SK-N-SH (cell line): ENCODE results near the gene NUP133. TPM values are rescaled to one million over a fixed set of nuclear protein-coding genes. Genes with fewer than 3 reads are reported as not detected.

Experiments
- CTCF ChIA-PET: fragments of 300-600, 350-600 bp; formaldehyde crosslinking; extraction: SDS; loops from one replicate; lab custom pipeline; 2021; lab: Yijun Ruan, JAX
- POLR2A ChIA-PET: fragments of 350-600 bp; sonication (Branson Sonifier 250); formaldehyde crosslinking; extraction: SDS; loops from one replicate; lab custom pipeline; 2020; ENCODE audit warnings: antibody characterized with exemption, inconsistent platforms; lab: Yijun Ruan, JAX
- DNase-seq: peaks from one replicate; pipeline ENCODE4 v3.0.0; 2012
- H2AFZ ChIP-seq: fragments of 200-600 bp; sonication (generic); 2 replicates; pipeline ENCODE4 v1.8.1; 2016; ENCODE audit warnings: antibody characterized with exemption, mild to moderate bottlenecking, low read depth
- H3F3A ChIP-seq: fragments of 200-600 bp; sonication (generic); replicated peaks from 2 replicates; pipeline ENCODE3; 2016; ENCODE audit warnings: antibody characterized with exemption, mild to moderate bottlenecking; ENCODE audit not compliant: insufficient read depth
- H3K27ac ChIP-seq, 2 experiments: fragments of 200-500 bp in 1 of 2; fragments of 200-600 bp in 1 of 2; sonication (Bioruptor generic) in 1 of 2; sonication (generic), shearing (Covaris generic) in 1 of 2; 2 replicates each; pipeline versions ENCODE4 v1.5.1 to v1.6.1; 2014 to 2016; ENCODE audit warnings: low read depth in 2 of 2, inconsistent platforms in 1 of 2, low read length in 1 of 2, mild to moderate bottlenecking in 1 of 2, mixed read lengths in 1 of 2
- H3K27me3 ChIP-seq: fragments of 200-600 bp; sonication (generic), shearing (Covaris generic); 2 replicates; pipeline ENCODE4 v1.6.1; 2016; ENCODE audit warnings: mixed run types; ENCODE audit not compliant: insufficient read depth
- H3K36me3 ChIP-seq, 2 experiments: fragments of 200-500 bp in 1 of 2; fragments of 200-600 bp in 1 of 2; sonication (Bioruptor generic) in 1 of 2; sonication (generic) in 1 of 2; replicated peaks in 1 of 2; 2 replicates each; pipeline versions ENCODE3 to v1.5.1; 2014 to 2016; ENCODE audit warnings: low read length in 1 of 2, mild to moderate bottlenecking in 1 of 2; ENCODE audit not compliant: insufficient read depth in 2 of 2, control insufficient read depth in 1 of 2
- H3K4me1 ChIP-seq, 2 experiments: fragments of 200-500 bp in 1 of 2; fragments of 200-600 bp in 1 of 2; sonication (Bioruptor generic) in 1 of 2; sonication (generic), shearing (Covaris generic) in 1 of 2; 2 replicates each; pipeline versions ENCODE4 v1.5.1 to v1.6.1; 2014 to 2016; ENCODE audit warnings: low read depth in 1 of 2, low read length in 1 of 2, mixed run types in 1 of 2; ENCODE audit not compliant: insufficient read depth in 2 of 2, control insufficient read depth in 1 of 2
- H3K4me2 ChIP-seq: fragments of 200-600 bp; sonication (generic), shearing (Covaris generic); 2 replicates; pipeline ENCODE4 v1.6.1; 2017; ENCODE audit warnings: mixed run types
- H3K4me3 ChIP-seq, 2 experiments: fragments of 200-500 bp in 1 of 2; fragments of 200-600 bp in 1 of 2; sonication (Bioruptor generic) in 1 of 2; sonication (generic), shearing (Covaris generic) in 1 of 2; 2 replicates each; pipeline versions ENCODE4 v1.5.1 to v1.8.1; 2014 to 2016; ENCODE audit warnings: low read depth in 2 of 2, inconsistent platforms in 1 of 2, low read length in 1 of 2, mild to moderate bottlenecking in 1 of 2, mixed read lengths in 1 of 2, moderate library complexity in 1 of 2
- H3K79me2 ChIP-seq: fragments of 200-600 bp; sonication (generic); 2 replicates; pipeline ENCODE4 v1.8.1; 2017; ENCODE audit warnings: mild to moderate bottlenecking; ENCODE audit not compliant: insufficient read depth
- H3K9ac ChIP-seq: fragments of 200-600 bp; sonication (generic); 2 replicates; pipeline ENCODE4 v1.6.1; 2017; ENCODE audit warnings: mixed run types
- H3K9me2 ChIP-seq: fragments of 200-600 bp; sonication (generic); 2 replicates; pipeline ENCODE4 v1.6.1; 2017; ENCODE audit warnings: mixed run types
- H3K9me3 ChIP-seq: fragments of 200-600 bp; sonication (generic); 2 replicates; pipeline ENCODE4 v1.6.1; 2017; ENCODE audit warnings: mixed run types, mild to moderate bottlenecking, moderate library complexity
- H4K20me1 ChIP-seq: fragments of 200-600 bp; sonication (generic); 2 replicates; pipeline ENCODE4 v1.6.1; 2017; ENCODE audit warnings: mild to moderate bottlenecking, mixed run types; ENCODE audit not compliant: insufficient read depth
- CHD2 ChIP-seq: fragments of 150-350 bp; IDR thresholded peaks from 2 replicates; pipeline ENCODE4 v1.6.1; 2018; ENCODE audit warnings: low read length; ENCODE audit not compliant: partially characterized antibody
- CTCF ChIP-seq: fragments of 200-600 bp; sonication (generic); IDR thresholded peaks from 2 replicates; pipeline ENCODE4 v1.6.1; 2017; ENCODE audit warnings: antibody characterized with exemption, mild to moderate bottlenecking, moderate library complexity
- EP300 ChIP-seq, 2 experiments: IDR thresholded peaks; 2 replicates each; pipeline versions ENCODE4 v1.4.0 to v1.6.1; 2012; ENCODE audit warnings: borderline replicate concordance in 1 of 2, low read depth in 1 of 2, low read length in 1 of 2
- EZH2phosphoT487 ChIP-seq: fragments of 200-600 bp; sonication (generic); IDR thresholded peaks from 2 replicates; pipeline ENCODE4 v1.6.1; 2017; ENCODE audit warnings: low read depth, mixed run types, mild to moderate bottlenecking, antibody characterized with exemption, moderate library complexity, borderline replicate concordance
- FOXJ3 ChIP-seq: sonication (generic); formaldehyde crosslinking; IDR thresholded peaks from 2 replicates; pipeline ENCODE4 v1.5.1; 2020; ENCODE audit warnings: mild to moderate bottlenecking, missing genetic modification reagents
- GABPA ChIP-seq: IDR thresholded peaks from 2 replicates; pipeline ENCODE4 v1.4.0; 2012; ENCODE audit warnings: low read depth, mild to moderate bottlenecking
- JUND ChIP-seq: IDR thresholded peaks from 2 replicates; pipeline ENCODE4 v1.4.0; 2012
- NRF1 ChIP-seq: IDR thresholded peaks from 2 replicates; pipeline ENCODE4 v1.6.1; 2012; ENCODE audit warnings: low read depth, mild to moderate bottlenecking, low read length
- PBX3 ChIP-seq: IDR thresholded peaks from 2 replicates; pipeline ENCODE4; 2012
- RAD21 ChIP-seq: IDR thresholded peaks from 2 replicates; pipeline ENCODE4 v1.6.1; 2012; ENCODE audit warnings: mild to moderate bottlenecking, low read length
- REST ChIP-seq: IDR thresholded peaks from 2 replicates; pipeline ENCODE4 v1.6.1; 2012; ENCODE audit warnings: mild to moderate bottlenecking, low read depth, low read length, moderate library complexity
- RXRA ChIP-seq: IDR thresholded peaks from 2 replicates; pipeline ENCODE4 v1.4.0; 2012; ENCODE audit warnings: low read depth, mild to moderate bottlenecking, borderline replicate concordance
- SIN3A ChIP-seq: IDR thresholded peaks from 2 replicates; pipeline ENCODE4 v1.6.1; 2012; ENCODE audit warnings: low read depth, mild to moderate bottlenecking, low read length, moderate library complexity, borderline replicate concordance
- SMC3 ChIP-seq: IDR thresholded peaks from 2 replicates; pipeline ENCODE4 v1.6.1; 2012; ENCODE audit warnings: low read depth, low read length, improper control_type of control experiment
- TAF1 ChIP-seq: IDR thresholded peaks from 2 replicates; pipeline ENCODE4 v1.6.1; 2012; ENCODE audit warnings: low read depth, mild to moderate bottlenecking, low read length, moderate library complexity, borderline replicate concordance
- USF2 ChIP-seq: fragments of 150-350 bp; IDR thresholded peaks from 2 replicates; pipeline ENCODE4 v1.6.1; 2017; ENCODE audit warnings: antibody characterized with exemption, low read length, low read depth, borderline replicate concordance
- ZBTB33 ChIP-seq: IDR thresholded peaks from 2 replicates; pipeline ENCODE4 v1.4.0; 2012; ENCODE audit warnings: low read depth, borderline replicate concordance
- WGBS: methylation state at CpG from one replicate; pipeline ENCODE4 v1.1.6; 2017; ENCODE audit warnings: low lambda C conversion rate; 5-methylcytosine and 5-hydroxymethylcytosine counted together
- polyA plus RNA-seq, 3 experiments: library from polyadenylated mRNA; depleted of rRNA; stranded (reverse); fragments of >200 nt; gene quantifications; 2 replicates each; pipeline ENCODE4 v1.2.3, GENCODE V29; 2012

NUP133 gene
- polyA plus RNA-seq, 1 of the 3 experiments (the other 2 are of a cell fraction), result 10.9 TPM

- no peak for DNase-seq
- Histone ChIP-seq H4K20me1 (no peaks in the 10 kb centered on the region), H3K79me2 (no peaks in the 10 kb centered on the region), H3K9me3 (no peaks in the 10 kb centered on the region), H3F3A (no peaks in the 10 kb centered on the region), H3K4me3 (no peak overlapping the region), H3K27me3 (no peaks in the 10 kb centered on the region), H3K4me1 (no peaks in the 10 kb centered on the region), H3K9me2 (no peaks in the 10 kb centered on the region), H3K27ac (no peak overlapping the region), H3K36me3 (peaks cover 32 to 49% of the 10 kb centered on the region in 2 experiments), H3K4me2 (no peak overlapping the region), H3K9ac (no peak overlapping the region), H2AFZ (no peak overlapping the region)
- WGBS, result 87% methylated on average over 2 of the region's 2 CpGs
- ChIA-PET POLR2A (no interaction called here), CTCF (interaction anchor here (0.6 to 1.7 kb wide), 2 partner anchors 19 to 33 kb away, joined by 3 to 4 read pairs; no protein-coding TSS in a partner anchor)
- TF ChIP-seq TAF1 (no peak), USF2 (no peak), REST (no peak), FOXJ3 (CRISPR knock-in tag) (no peak), PBX3 (no peak), CHD2 (no peak), JUND (no peak), SIN3A (no peak), RXRA (no peak), RAD21 (no peak), ZBTB33 (no peak), NRF1 (no peak), CTCF (no peak), EP300 (IDR thresholded peaks at IDR 0.05; ENCODE audit: borderline replicate concordance in 1 of 2, low read depth in 1 of 2, low read length in 1 of 2) (no peak), EZH2phosphoT487 (no peak), GABPA (no peak), SMC3 (no peak)
Observed at GRCh38 chr1:229448845-229449244, 59.3 kb downstream of the NUP133 start.
